Large intestine (tissue), 3 donors: ENCODE results near the gene CMTM4. TPM values are rescaled to one million over a fixed set of nuclear protein-coding genes. Genes with fewer than 3 reads are reported as not detected.
"Not testable (repeated sequence)": the region's sequence is repeated elsewhere in the genome, so short reads cannot be mapped to it uniquely, and the experiment has no call there.

Source experiments
- DNase-seq, 2 donors: peaks; one replicate each; pipeline versions ENCODE4 v3.0.0 to v3.0.0-alpha.2; 2013
- H3K27ac ChIP-seq: one replicate; pipeline ENCODE4 v1.5.1; 2013; ENCODE audit warnings: low read length
- H3K27me3 ChIP-seq: 2 replicates; pipeline ENCODE4 v1.6.1; 2013; ENCODE audit warnings: low read length; ENCODE audit not compliant: control insufficient read depth, insufficient read depth
- H3K36me3 ChIP-seq: 2 replicates; pipeline ENCODE4 v1.6.1; 2013; ENCODE audit warnings: low read length; ENCODE audit not compliant: control insufficient read depth, insufficient read depth
- H3K4me1 ChIP-seq: one replicate; pipeline ENCODE4 v1.6.1; 2013; ENCODE audit warnings: low read length; ENCODE audit not compliant: control insufficient read depth, insufficient read depth
- H3K4me3 ChIP-seq: one replicate; pipeline ENCODE4 v1.5.1; 2013; ENCODE audit warnings: low read length
- H3K9me3 ChIP-seq: one replicate; pipeline ENCODE4 v1.6.1; 2013; ENCODE audit warnings: mild to moderate bottlenecking, low read depth, low read length, moderate library complexity; ENCODE audit not compliant: control insufficient read depth
- WGBS: methylation state at CpG from one replicate; pipeline ENCODE4 v1.1.5; 2013; ENCODE audit warnings: low lambda C conversion rate; ENCODE audit not compliant: insufficient coverage; 5-methylcytosine and 5-hydroxymethylcytosine counted together
- polyA plus RNA-seq: library from polyadenylated mRNA; unstranded; fragments of 120-200 nt; gene quantifications from one replicate; pipeline ENCODE4 v1.2.1, GENCODE V29; 2013

Gene CMTM4
- polyA plus RNA-seq, 1 donor, result 52.1 TPM

DNA sequence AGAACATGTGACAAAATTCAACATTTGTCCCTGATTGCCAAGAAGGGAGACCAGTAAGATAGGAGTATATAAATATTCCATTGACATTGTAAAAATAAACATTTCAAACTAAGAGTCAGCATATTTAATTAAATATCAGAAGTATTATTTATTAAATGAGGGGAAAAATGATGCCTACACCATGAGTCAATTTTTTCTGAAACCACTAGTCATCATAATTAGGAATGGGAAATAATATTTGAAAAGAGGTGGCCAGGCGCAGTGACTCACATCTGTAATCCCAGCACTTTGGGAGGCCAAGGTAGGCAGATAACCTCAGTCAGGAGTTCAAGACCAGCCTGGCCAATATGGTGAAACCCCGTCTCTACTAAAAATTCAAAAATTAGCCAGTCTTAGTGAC lies 128.2 kb downstream of the CMTM4 start:
- Histone ChIP-seq H3K36me3 (peaks cover 15% of the 10 kb centered on the region), H3K9me3 (peaks cover 4% of the 10 kb centered on the region), H3K4me1 (peaks cover 7% of the 10 kb centered on the region), H3K4me3 (no peak overlapping the region), H3K27ac (no peak overlapping the region), H3K27me3 (no peaks in the 10 kb centered on the region)
- no peak for DNase-seq
- WGBS, result no CpG with 5 or more reads among the region's 2 CpGs

DNA sequence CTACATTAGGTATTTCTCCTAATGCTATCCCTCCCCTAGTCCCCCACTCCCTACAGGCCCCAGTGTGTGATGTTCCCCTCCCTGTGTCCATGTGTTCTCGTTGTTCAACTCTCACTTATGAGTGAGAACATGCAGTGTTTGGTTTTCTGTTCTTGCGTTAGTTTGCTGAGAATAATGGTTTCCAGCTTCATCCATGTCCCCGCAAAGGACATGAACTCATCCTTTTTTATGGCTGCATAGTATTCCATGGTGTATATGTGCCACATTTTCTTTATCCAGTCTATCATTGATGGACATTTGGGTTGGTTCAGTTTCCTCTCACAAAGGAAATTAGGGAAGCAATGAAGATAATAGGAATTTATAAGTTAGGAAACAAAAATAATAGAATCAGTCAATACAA lies 129.3 kb downstream of the CMTM4 start:
- no CpG with 5 or more reads among the region's 3 CpGs for WGBS
- H3K27ac ChIP-seq, H3K27me3 ChIP-seq, H3K9me3 ChIP-seq, H3K4me3 ChIP-seq, DNase-seq, H3K4me1 ChIP-seq: not testable (repeated sequence)
- H3K36me3 ChIP-seq, result peaks cover 15% of the 10 kb centered on the region

DNA sequence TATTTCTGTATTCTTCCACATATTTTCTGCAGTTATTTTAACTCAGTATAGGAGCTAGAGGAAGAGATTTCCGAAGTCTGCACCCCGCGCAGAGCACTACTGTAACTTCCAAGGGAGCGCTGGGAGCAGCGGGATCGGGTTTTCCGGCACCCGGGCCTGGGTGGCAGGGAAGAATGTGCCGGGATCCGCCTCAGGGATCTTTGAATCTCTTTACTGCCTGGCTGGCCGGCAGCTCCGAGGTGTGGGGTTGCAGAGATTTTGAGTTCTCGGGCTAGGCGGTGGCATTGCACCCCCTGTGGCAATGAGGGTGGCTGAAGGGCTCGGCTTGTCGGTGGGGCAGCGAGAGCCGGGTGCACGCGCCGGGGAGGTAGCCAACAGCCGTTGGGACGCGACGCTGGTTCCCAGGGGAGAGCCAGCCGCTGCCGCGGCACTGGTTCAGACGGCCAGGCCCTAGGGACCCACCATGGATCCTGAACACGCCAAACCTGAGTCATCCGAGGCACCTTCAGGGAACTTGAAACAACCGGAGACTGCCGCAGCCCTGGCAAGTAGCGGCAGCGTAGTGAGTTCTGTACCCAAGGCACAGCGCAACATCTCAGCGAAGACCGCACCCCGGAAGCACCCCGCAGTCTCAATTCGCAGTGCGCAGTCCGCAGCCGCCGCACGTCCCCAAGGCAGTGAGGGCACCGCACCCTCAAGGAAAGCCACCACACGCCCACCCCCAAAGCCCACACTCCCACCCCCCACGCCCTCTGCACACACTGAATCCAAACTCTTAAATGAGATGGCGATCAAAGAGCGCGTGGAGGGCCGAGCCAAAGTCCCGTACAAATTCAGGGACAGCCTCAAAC lies 130.3 kb downstream of the CMTM4 start, which contains the start of gene CMTM1:
Gene CMTM1 (plus strand): TSS at position 389 of the 851 bp plus-strand sequence. CDS start 75 bp downstream, at position 464.
- Histone ChIP-seq H3K27me3 (no peaks in the 10 kb centered on the region), H3K4me1 (peaks cover 7% of the 10 kb centered on the region), H3K4me3 (no peak within 1 kb of the TSS), H3K27ac (no peak within 1 kb of the TSS), H3K36me3 (peaks cover 18% of the 10 kb centered on the region), H3K9me3 (peaks cover 4% of the 10 kb centered on the region)
- WGBS, result no CpG with 5 or more reads among the region's 54 CpGs
- DNase-seq, result no peak

Other genes with a start within 250 kb of the CMTM4 start
- 21.2 TPM for gene TK2, start 146.6 kb downstream of the CMTM4 start, polyA plus RNA-seq
- 30.9 TPM for gene CKLF, start 144.2 kb downstream of the CMTM4 start, polyA plus RNA-seq
- gene CMTM1, start 130.3 kb downstream of the CMTM4 start, polyA plus RNA-seq, result 3.4 TPM
- gene CMTM2, start 117.3 kb downstream of the CMTM4 start, polyA plus RNA-seq, result 0.25 TPM
- 26.2 TPM for gene CMTM3, start 92.0 kb downstream of the CMTM4 start, polyA plus RNA-seq
- gene DYNC1LI2, start 54.9 kb upstream of the CMTM4 start, polyA plus RNA-seq, result 107 TPM
- gene TERB1, start 104.8 kb upstream of the CMTM4 start, polyA plus RNA-seq, result 0.09 TPM
- 67.6 TPM for gene NAE1, start 134.2 kb upstream of the CMTM4 start, polyA plus RNA-seq
- 12.1 TPM for gene CA7, start 147.7 kb upstream of the CMTM4 start, polyA plus RNA-seq
- 9.6 TPM for gene PDP2, start 183.8 kb upstream of the CMTM4 start, polyA plus RNA-seq
- 7.9 TPM for gene CDH16, start 222.1 kb upstream of the CMTM4 start, polyA plus RNA-seq
- 2.0 TPM for gene RRAD, start 228.8 kb upstream of the CMTM4 start, polyA plus RNA-seq
- 82.1 TPM for gene CIAO2B, start 237.7 kb upstream of the CMTM4 start, polyA plus RNA-seq
- gene CES2, start 238.8 kb upstream of the CMTM4 start, polyA plus RNA-seq, result 181 TPM